HG02623 (cell line): ENCODE results near the gene ANKRD62.
"Not testable (repeated sequence)": the region's sequence is repeated elsewhere in the genome, so short reads cannot be mapped to it uniquely, and the experiment has no call there.

Experiments used
- ATAC-seq: cut with Tn5 transposase; IDR thresholded peaks from one replicate; pipeline ENCODE4 v1.9.1; 2021; ENCODE audit warnings: moderate library complexity; ENCODE audit not compliant: unreplicated experiment

Gene ANKRD62

GRCh38 chr18:12065397-12065796 lies 28.2 kb upstream of the ANKRD62 start:
- no peak for ATAC-seq

GRCh38 chr18:12066910-12067511 lies 26.6 kb upstream of the ANKRD62 start:
- ATAC-seq: no peak

- no peak for ATAC-seq
Observed at GRCh38 chr18:12067671-12068070, 26.0 kb upstream of the ANKRD62 start.

- not testable (repeated sequence) for ATAC-seq
Observed at GRCh38 chr18:12068316-12068949, 25.2 kb upstream of the ANKRD62 start.

- ATAC-seq: no peak
Observed at GRCh38 chr18:12068950-12069320, 24.7 kb upstream of the ANKRD62 start.

- ATAC-seq: not testable (repeated sequence)
Observed at GRCh38 chr18:12071066-12071465, 22.6 kb upstream of the ANKRD62 start.

GRCh38 chr18:12072996-12073395 lies 20.6 kb upstream of the ANKRD62 start:
- ATAC-seq: no peak

- no peak for ATAC-seq
Observed at GRCh38 chr18:12074736-12075135, 18.9 kb upstream of the ANKRD62 start.

GRCh38 chr18:12076424-12077140 lies 17.1 kb upstream of the ANKRD62 start:
- no peak for ATAC-seq

GRCh38 chr18:12077994-12078393 lies 15.6 kb upstream of the ANKRD62 start:
- ATAC-seq: not testable (repeated sequence)

GRCh38 chr18:12079491-12080237 lies 14.0 kb upstream of the ANKRD62 start:
- ATAC-seq: no peak

- ATAC-seq: no peak
Observed at GRCh38 chr18:12085136-12085535, 8.5 kb upstream of the ANKRD62 start.

GRCh38 chr18:12085786-12086185 lies 7.9 kb upstream of the ANKRD62 start:
- no peak for ATAC-seq

- ATAC-seq: no peak
Observed at GRCh38 chr18:12086249-12086648, 7.4 kb upstream of the ANKRD62 start.

GRCh38 chr18:12086677-12087470 lies 6.8 kb upstream of the ANKRD62 start:
- no peak for ATAC-seq

GRCh38 chr18:12087471-12088025 lies 6.1 kb upstream of the ANKRD62 start:
- no peak for ATAC-seq

GRCh38 chr18:12088096-12088495 lies 5.5 kb upstream of the ANKRD62 start:
- no peak for ATAC-seq

- no peak for ATAC-seq
Observed at GRCh38 chr18:12088731-12089375, 4.8 kb upstream of the ANKRD62 start.

GRCh38 chr18:12091538-12092141 lies 2.0 kb upstream of the ANKRD62 start:
- ATAC-seq: no peak
